HEK293T (cell line): ENCODE data around the gene RHBDL1.
"Not testable (repeated sequence)": the region's sequence is repeated elsewhere in the genome, so short reads cannot be mapped to it uniquely, and the experiment has no call there.

Source experiments
- CTCF ChIA-PET: fragments of 350-600 bp; formaldehyde crosslinking; extraction: SDS; loops from one replicate; lab custom pipeline; 2021; ENCODE audit warnings: antibody characterized with exemption, inconsistent platforms; lab: Yijun Ruan, JAX
- POLR2A ChIA-PET: fragments of 350-600 bp; formaldehyde crosslinking; extraction: SDS; loops from one replicate; lab custom pipeline; 2020; ENCODE audit warnings: antibody characterized with exemption, inconsistent platforms; lab: Yijun Ruan, JAX
- DNase-seq: peaks from one replicate; pipeline ENCODE4 v3.0.0; 2012; ENCODE audit warnings: mixed read lengths; ENCODE audit errors: extremely low spot score
- ARNT ChIP-seq: fragments of 450-650 bp; IDR thresholded peaks from 2 replicates; pipeline ENCODE4 v1.6.1; 2017; ENCODE audit warnings: mild to moderate bottlenecking
- BHLHE40 ChIP-seq: fragments of 450-650 bp; IDR thresholded peaks from 2 replicates; pipeline ENCODE4 v1.6.1; 2016; ENCODE audit warnings: mild to moderate bottlenecking, moderate library complexity, borderline replicate concordance
- CTBP1 ChIP-seq: fragments of 450-650 bp; IDR thresholded peaks from 2 replicates; pipeline ENCODE4 v1.6.1; 2016; ENCODE audit warnings: borderline replicate concordance
- ELF4 ChIP-seq: fragments of 450-650 bp; IDR thresholded peaks from 2 replicates; pipeline ENCODE4 v1.6.1; 2017; ENCODE audit warnings: antibody characterized with exemption
- FOXA1 ChIP-seq: fragments of 450-650 bp; IDR thresholded peaks from 2 replicates; pipeline ENCODE4 v1.6.1; 2016; ENCODE audit warnings: mild to moderate bottlenecking
- FOXK2 ChIP-seq: fragments of 450-650 bp; IDR thresholded peaks from 2 replicates; pipeline ENCODE4 v1.6.1; 2016; ENCODE audit warnings: mild to moderate bottlenecking
- FOXM1 ChIP-seq: fragments of 450-650 bp; IDR thresholded peaks from 2 replicates; pipeline ENCODE4 v1.6.1; 2017; ENCODE audit warnings: mild to moderate bottlenecking, borderline replicate concordance
- HDGF ChIP-seq: fragments of 450-650 bp; IDR thresholded peaks from 2 replicates; pipeline ENCODE4 v1.6.1; 2017; ENCODE audit warnings: antibody characterized with exemption, borderline replicate concordance
- L3MBTL2 ChIP-seq: fragments of 450-650 bp; conservative IDR thresholded peaks from 2 replicates; pipeline ENCODE4 v1.6.1; 2016; ENCODE audit warnings: mild to moderate bottlenecking
- LEF1 ChIP-seq: fragments of 450-650 bp; IDR thresholded peaks from 2 replicates; pipeline ENCODE4 v1.6.1; 2017; ENCODE audit warnings: mild to moderate bottlenecking, borderline replicate concordance
- NFRKB ChIP-seq: fragments of 450-650 bp; IDR thresholded peaks from 2 replicates; pipeline ENCODE4 v1.6.1; 2016; ENCODE audit warnings: mild to moderate bottlenecking, moderate library complexity
- SP1 ChIP-seq: fragments of 450-650 bp; IDR thresholded peaks from 2 replicates; pipeline ENCODE4 v1.6.1; 2017
- SUZ12 ChIP-seq: fragments of 450-650 bp; IDR thresholded peaks from 2 replicates; pipeline ENCODE4 v1.6.1; 2016; ENCODE audit warnings: mild to moderate bottlenecking
- TARDBP ChIP-seq: fragments of 450-650 bp; IDR thresholded peaks from 2 replicates; pipeline ENCODE4 v1.6.1; 2016
- ZNF384 ChIP-seq: fragments of 450-650 bp; IDR thresholded peaks from 2 replicates; pipeline ENCODE4 v1.6.1; 2016
- TF ChIP-seq, protein P1 (sequence below): fragments of 450-650 bp; IDR thresholded peaks from 2 replicates; pipeline ENCODE4 v1.6.1; 2016

Gene RHBDL1

DNA sequence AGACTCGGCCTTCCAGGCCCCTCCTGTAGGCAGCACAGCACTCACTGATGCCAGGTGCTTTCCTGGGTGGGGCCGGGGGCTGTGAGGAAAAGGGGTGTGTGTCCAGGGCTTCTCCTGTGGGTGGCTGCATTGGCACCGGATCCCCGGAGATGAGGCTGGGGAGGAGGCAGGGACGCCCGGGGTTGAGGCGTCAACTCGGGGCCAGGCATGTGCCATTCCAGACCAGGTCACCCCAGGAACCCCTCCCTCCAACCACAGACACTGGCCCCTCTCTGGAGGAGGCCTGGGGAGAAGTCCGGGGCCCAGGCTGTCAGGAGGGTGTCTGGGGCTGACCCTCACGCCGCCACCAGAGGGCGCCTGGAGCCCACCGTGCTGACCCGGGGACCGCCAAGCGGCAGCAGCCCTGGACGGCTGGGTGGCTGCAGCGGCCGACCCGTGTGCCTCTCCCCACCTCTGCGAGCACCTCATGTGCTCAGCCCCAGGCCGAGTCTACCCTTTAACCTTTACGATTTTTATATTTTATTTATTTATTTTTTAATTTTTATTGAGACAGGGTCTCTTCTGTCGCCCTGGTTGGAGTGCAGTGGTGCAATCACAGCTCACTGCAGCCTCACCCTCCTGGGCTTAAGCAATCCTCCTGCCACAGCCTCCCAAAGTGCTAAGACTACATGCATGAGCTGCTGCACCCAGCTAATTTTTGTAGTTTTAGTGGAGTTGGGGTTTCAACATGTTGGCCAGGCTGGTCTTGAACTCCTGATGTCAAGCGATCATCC is 36.3 kb downstream of the RHBDL1 start:
- peak; percentile 84 for DNase-seq
- POLR2A ChIA-PET: interaction anchor here (0.8 to 1.7 kb wide), 4 partner anchors 10 to 77 kb away, joined by 3 to 9 read pairs (median 4); partner anchors contain the start of genes ANTKMT, CHTF18, CIAO3 and RPUSD1

DNA sequence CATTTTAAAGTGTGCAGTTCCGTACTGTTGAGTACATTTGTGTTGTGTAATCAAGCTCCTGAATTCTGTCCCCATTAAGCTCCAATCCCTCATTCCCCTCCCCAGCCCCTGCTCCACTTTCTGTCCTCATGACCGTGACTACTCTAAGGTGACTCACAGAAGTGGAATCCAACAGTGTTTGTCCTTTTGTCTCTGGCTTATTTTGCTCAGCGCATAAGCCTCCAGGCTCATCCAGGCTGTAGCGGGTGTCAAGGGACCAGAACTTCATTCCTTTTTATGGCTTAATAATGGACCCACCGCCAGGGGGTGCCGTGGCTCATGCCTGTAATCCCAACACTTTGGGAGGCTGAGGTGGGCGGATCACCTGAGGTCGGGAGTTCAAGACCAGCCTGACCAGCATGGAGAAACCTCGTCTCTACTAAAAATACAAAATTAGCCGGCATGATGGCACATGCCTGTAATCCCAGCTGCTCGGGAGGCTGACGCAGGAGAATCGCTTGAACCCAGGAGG is 37.3 kb downstream of the RHBDL1 start:
- ChIA-PET CTCF (interaction anchor here (0.7 to 1.5 kb wide), 5 partner anchors 12 to 76 kb away, joined by 3 to 5 read pairs (median 4); partner anchors contain the start of genes CHTF18 and RPUSD1), POLR2A (interaction anchor here (0.8 to 1.7 kb wide), 4 partner anchors 9 to 76 kb away, joined by 3 to 9 read pairs (median 4); partner anchors contain the start of genes ANTKMT, CHTF18, CIAO3 and RPUSD1)
- not testable (repeated sequence) for DNase-seq

More for the DNA sequence above, 36.3 kb downstream of the RHBDL1 start:
- CTCF ChIA-PET: interaction anchor here (0.7 to 1.5 kb wide), 5 partner anchors 11 to 77 kb away, joined by 3 to 5 read pairs (median 4); partner anchors contain the start of genes CHTF18 and RPUSD1
- TF ChIP-seq BHLHE40 (no peak), CTBP1 (no peak), FOXM1 (no peak), FOXK2 (no peak), ZNF384 (no peak), HDGF (no peak), SP1 (no peak), LEF1 (no peak), ELF4 (no peak), TARDBP (no peak), ARNT (no peak), FOXA1 (no peak), L3MBTL2 (no peak), NFRKB (no peak), SUZ12 (no peak)
- TF ChIP-seq, protein P1, sequence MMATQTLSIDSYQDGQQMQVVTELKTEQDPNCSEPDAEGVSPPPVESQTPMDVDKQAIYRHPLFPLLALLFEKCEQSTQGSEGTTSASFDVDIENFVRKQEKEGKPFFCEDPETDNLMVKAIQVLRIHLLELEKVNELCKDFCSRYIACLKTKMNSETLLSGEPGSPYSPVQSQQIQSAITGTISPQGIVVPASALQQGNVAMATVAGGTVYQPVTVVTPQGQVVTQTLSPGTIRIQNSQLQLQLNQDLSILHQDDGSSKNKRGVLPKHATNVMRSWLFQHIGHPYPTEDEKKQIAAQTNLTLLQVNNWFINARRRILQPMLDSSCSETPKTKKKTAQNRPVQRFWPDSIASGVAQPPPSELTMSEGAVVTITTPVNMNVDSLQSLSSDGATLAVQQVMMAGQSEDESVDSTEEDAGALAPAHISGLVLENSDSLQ: no peak

DNA sequence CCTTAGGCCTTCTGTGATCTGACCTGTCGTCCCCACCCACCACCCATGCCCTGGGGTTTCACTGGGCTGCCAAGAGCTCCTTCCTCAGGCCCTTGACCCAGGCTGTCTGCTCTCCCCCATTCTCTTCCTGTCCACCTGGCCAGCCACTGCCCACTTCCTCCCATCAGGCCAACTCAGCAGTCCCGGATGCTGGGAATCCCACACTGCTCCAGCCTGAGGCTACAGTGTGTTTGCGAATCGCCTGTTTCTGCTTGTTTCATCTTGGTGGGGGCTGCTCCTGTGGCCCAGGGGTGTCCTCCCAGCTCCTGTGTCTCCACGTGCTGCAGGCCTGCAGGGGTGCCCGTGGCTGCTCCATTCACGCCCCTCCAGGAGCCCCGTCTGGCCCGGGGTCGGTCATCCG is 38.6 kb downstream of the RHBDL1 start:
- no peak for DNase-seq
- ChIA-PET CTCF (no interaction called here), POLR2A (interaction anchor here (4.0 kb wide), 1 partner anchor 12 kb away, joined by 27 read pairs; the partner anchor contains the start of genes CCDC78 and HAGHL)
- TF ChIP-seq SP1 (no peak), BHLHE40 (no peak), FOXK2 (no peak), SUZ12 (no peak), ARNT (no peak), CTBP1 (no peak)
- TF ChIP-seq, protein P1: no peak

DNA sequence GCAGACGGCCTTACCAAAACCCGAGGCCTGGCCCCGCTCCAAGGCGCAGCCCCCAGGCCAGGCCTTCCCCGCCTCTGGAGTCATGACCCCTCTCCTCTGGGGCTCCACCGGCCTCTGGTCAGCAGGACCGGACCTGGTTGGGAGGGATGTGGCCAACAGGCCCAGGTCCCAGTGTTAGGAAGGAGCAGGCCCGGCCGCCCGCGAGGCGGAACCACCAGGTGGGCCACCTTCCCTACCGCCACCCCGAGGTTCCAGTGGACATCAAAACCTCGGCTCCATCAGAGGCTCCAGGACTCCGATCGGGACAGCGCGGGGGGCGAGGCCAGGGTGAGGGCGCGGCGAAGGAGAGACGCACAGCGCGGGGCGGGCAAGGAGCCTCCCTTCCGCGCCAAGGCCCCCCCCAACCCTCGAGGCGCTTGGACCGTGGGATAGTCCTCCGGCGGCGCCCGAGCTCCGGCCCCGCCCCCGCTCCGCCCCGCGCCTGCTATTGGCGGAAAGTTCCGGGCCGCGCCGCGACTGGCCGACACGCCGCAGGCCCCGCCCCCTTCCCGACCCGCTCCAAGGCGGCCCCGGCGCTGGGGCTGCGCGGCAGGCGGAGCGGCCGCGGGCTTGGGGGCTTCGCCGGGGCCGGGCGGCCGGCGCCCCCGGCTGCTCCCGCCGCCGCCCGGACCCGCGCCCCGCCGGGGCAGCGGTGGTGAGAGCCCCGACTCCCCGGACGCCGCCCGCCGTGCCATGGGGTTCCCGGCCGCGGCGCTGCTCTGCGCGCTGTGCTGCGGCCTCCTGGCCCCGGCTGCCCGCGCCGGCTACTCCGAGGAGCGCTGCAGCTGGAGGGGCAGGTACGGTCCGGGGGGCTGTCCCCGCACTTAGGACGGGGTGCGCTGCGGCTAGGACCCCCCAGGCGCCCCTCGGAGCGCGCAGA is 39.3 kb downstream of the RHBDL1 start, which contains the start of gene METRN:
METRN (plus strand) TSS at position 561 of the 919 bp plus-strand sequence; CDS start at position 733, 172 bp downstream.
- ChIA-PET POLR2A (interaction anchor here (1.4 to 4.0 kb wide), 3 partner anchors 12 to 73 kb away, joined by 3 to 27 read pairs (median 17); partner anchors contain the start of genes CCDC78, CHTF18, HAGHL and RPUSD1), CTCF (interaction anchor here (1.1 to 2.2 kb wide), 4 partner anchors 26 to 73 kb away, joined by 3 to 9 read pairs (median 4); partner anchors contain the start of genes CHTF18, CIAO3 and RPUSD1)
- TF ChIP-seq BHLHE40: no peak
- no peak for TF ChIP-seq FOXA1
- TF ChIP-seq CTBP1: no peak
- no peak for TF ChIP-seq L3MBTL2
- TF ChIP-seq HDGF: no peak
- TF ChIP-seq, protein P1: no peak
- TF ChIP-seq FOXK2: no peak
- no peak for TF ChIP-seq FOXM1
- no peak for TF ChIP-seq LEF1
- TF ChIP-seq ZNF384: no peak
- TF ChIP-seq ELF4: no peak
- TF ChIP-seq SUZ12: no peak
- no peak for TF ChIP-seq TARDBP
- TF ChIP-seq NFRKB: no peak
- TF ChIP-seq ARNT: no peak
- TF ChIP-seq SP1: no peak
- peak; percentile 85 for DNase-seq

DNA sequence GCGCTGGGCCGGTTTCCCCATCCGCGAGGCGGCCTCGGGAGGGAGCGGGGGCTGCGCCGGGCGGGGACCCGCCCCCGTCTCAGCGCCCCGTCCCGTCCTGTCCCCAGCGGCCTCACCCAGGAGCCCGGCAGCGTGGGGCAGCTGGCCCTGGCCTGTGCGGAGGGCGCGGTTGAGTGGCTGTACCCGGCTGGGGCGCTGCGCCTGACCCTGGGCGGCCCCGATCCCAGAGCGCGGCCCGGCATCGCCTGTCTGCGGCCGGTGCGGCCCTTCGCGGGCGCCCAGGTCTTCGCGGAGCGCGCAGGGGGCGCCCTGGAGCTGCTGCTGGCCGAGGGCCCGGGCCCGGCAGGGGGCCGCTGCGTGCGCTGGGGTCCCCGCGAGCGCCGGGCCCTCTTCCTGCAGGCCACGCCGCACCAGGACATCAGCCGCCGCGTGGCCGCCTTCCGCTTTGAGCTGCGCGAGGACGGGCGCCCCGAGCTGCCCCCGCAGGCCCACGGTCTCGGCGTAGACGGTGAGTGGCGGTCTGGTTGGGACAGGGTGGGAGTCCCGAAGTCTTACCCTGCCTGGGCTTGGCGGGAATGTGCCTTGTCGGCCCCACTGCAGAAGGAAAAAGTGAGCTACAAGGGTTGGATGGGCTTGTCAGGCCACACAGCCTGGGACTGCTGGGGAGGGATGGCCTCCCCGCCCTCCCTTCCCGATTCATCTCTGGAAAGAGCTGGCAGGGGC is 40.2 kb downstream of the RHBDL1 start:
- CTCF ChIA-PET: interaction anchor here (0.6 to 2.2 kb wide), 6 partner anchors 25 to 72 kb away, joined by 3 to 9 read pairs (median 4); partner anchors contain the start of genes CHTF18, CIAO3 and RPUSD1
- TF ChIP-seq L3MBTL2 (0 out of 2 replicates have a peak, but pooled peaks have one; percentile 20), SP1 (no peak), ARNT (peak; percentile 53; the same call in 1 of the 2 replicates)
- DNase-seq: no peak
- POLR2A ChIA-PET: interaction anchor here (0.6 to 4.0 kb wide), 6 partner anchors 11 to 91 kb away, joined by 3 to 27 read pairs (median 3); partner anchors contain the start of genes CCDC78, CHTF18, CIAO3 and HAGHL
